ENCODE measurements around the gene FXR1.

DNA sequence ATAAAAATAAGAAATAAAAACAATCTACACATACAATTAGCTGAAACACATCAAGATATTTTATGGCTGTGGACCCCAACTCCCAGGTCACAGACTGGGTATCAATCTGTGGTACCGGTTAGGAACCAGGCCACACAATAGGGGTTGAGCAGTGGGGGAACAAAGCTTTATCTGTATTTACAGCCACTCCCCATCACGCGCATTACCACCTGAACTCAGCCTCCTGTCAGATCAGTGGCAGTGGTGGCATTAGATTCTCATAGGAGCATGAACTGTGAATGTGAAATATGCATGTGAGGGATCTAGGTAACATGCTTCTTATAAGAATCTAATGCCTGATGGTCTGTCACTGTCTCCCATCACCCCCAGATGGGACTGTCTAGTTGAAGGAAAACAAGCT, 94.8 kb downstream of the FXR1 start:
- TF ChIP-seq, protein P1, sequence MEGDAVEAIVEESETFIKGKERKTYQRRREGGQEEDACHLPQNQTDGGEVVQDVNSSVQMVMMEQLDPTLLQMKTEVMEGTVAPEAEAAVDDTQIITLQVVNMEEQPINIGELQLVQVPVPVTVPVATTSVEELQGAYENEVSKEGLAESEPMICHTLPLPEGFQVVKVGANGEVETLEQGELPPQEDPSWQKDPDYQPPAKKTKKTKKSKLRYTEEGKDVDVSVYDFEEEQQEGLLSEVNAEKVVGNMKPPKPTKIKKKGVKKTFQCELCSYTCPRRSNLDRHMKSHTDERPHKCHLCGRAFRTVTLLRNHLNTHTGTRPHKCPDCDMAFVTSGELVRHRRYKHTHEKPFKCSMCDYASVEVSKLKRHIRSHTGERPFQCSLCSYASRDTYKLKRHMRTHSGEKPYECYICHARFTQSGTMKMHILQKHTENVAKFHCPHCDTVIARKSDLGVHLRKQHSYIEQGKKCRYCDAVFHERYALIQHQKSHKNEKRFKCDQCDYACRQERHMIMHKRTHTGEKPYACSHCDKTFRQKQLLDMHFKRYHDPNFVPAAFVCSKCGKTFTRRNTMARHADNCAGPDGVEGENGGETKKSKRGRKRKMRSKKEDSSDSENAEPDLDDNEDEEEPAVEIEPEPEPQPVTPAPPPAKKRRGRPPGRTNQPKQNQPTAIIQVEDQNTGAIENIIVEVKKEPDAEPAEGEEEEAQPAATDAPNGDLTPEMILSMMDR (IDR thresholded peaks at IDR 0.05): no peak
- TF ChIP-seq POLR2A (IDR thresholded peaks at IDR 0.05): no peak
- TF ChIP-seq POLR2AphosphoS5 (IDR thresholded peaks at IDR 0.05): no peak
- TF ChIP-seq EP300 (IDR thresholded peaks at IDR 0.05; ENCODE audit: low read depth): no peak
